Myocyte (in vitro differentiated cells): ENCODE results near the gene ECHS1. TPM values are rescaled to one million over a fixed set of nuclear protein-coding genes. Genes with fewer than 3 reads are reported as not detected.
"Not testable (repeated sequence)": the region's sequence is repeated elsewhere in the genome, so short reads cannot be mapped to it uniquely, and the experiment has no call there.

Experiments used
- DNase-seq: peaks from one replicate; pipeline ENCODE4 v3.0.0-alpha.2; 2012; ENCODE audit warnings: low read depth
- polyA plus RNA-seq: library from polyadenylated mRNA; unstranded; fragments of >200 nt; gene quantifications from one replicate; pipeline ENCODE4 v1.2.1, GENCODE V29; 2012; ENCODE audit warnings: missing spikeins
- total RNA-seq: library from RNA; depleted of rRNA; stranded (reverse); fragments of >200 nt; gene quantifications from 2 replicates; pipeline ENCODE4 v1.2.3, GENCODE V29; 2014

The ECHS1 gene
- total RNA-seq, result 324 and 382 TPM in 2 replicates
- polyA plus RNA-seq, result 189 TPM

- DNase-seq, result peak; percentile 95
Observed at GRCh38 chr10:133373174-133374090, at the start of gene ECHS1. TSS of gene ECHS1 (minus strand) at chr10:133373354. CDS start at chr10:133373333, 21 bp downstream.

DNA sequence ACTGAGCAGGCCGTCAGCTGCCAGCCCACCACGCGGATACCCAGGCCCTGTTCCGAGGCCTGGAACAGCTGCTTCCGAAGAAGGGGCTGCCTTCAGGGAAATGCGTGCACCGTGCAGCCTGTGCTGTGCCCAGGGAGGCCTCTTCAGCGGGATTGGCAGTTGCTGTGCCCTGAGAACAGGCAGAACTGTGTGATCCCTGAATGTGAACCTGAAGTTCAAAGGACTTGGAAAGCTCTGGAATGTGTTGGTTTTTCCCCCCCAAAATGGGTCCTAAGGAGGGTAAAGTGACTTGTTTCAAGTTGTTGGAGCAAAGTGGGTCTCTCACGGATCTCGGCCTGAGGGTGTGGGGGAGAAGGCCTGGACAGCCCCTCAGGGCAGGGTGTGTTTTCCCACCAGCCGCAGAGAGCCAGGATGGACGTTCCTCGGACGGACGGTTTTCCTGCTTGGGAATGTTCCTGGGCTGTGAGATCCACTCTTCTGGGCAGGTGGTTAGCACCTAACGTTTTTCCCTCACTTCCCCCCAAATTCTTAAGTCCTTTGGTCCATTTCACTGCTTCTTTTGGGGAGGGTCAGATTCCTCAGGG lies 49.2 kb upstream of the ECHS1 start:
- DNase-seq, result no peak

GRCh38 chr10:133421336-133422222 lies 48.4 kb upstream of the ECHS1 start:
- DNase-seq, result no peak

DNA sequence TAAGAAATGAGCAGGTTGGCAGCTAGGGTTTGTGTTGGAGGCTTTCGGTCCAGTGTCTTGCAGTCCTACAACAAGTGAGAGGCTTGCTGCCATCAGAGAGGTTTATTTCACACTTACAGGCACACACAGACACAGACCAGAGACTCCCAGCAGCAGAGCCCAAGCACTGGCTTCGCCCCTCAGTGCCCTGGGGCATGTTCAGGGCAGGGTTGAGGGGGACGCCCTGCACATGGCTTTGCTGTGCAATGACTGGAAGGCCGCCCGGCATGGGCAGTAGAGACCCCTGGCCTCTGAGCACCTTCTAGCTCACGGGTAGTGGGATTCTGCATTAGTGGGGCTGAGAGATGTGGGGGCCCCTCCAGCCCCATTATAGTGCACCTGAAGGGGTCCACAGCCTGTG lies 47.4 kb upstream of the ECHS1 start:
- DNase-seq, result no peak

GRCh38 chr10:133420028-133420427 lies 46.9 kb upstream of the ECHS1 start:
- DNase-seq, result no peak

DNA sequence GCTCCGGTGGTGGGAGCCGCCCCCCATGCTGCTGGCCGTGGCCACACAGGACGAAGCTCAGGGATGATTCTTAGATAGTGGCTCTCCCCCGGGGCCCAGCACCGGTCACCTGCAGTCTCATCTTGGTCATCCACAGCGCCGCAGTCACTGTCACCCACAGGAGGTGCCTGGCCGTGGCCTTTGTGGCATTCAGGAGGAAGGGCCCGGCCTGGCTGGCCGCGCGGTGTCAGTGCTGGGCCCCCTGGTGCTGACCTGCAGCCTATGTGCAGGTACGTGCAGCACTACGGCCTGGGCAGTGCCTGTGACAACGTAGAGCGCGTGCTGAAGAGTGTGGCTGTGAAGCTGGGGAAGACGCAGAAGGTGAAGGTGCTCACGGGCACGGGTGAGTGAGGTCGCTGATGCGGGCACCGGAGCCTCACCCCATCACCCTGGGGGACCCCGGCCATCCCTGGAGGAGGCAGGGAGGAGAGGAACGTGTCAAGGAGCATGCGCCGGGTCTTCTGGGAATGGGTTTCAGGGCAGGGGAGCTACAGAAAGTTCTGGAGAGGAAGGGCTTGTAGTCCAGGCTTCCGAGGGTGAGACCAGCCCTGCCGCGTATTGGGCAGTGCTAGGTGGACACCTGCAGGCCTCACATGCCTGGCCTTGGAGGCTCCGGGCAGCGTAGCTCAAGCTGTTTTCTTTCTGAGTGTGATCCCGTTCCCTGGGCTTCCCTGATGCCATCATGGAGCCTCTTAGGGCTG lies 46.2 kb upstream of the ECHS1 start:
- no peak for DNase-seq

- DNase-seq, result no peak
Observed at GRCh38 chr10:133418289-133418993, 45.3 kb upstream of the ECHS1 start.

DNA sequence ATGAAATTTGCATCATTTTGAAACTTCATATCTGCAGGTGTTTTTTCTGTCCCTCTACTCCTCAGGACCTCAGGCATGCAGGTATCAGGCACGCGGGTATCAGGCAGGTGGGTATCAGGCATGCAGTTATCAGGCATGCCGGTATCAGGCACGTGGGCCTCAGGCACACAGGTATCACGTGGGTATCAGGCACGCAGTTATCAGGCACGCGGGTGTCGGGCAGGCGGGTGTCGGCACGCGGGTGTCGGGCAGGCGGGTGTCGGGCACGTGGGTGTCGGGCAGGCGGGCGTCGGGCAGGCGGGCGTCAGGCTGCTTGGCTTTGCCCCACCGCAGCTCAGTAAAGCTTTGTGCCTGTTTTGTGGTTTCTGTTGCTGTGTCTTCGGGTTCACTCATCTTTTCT lies 42.6 kb upstream of the ECHS1 start:
- no peak for DNase-seq

GRCh38 chr10:133414401-133414800 lies 41.2 kb upstream of the ECHS1 start:
- DNase-seq, result not testable (repeated sequence)

- no peak for DNase-seq
Observed at GRCh38 chr10:133412381-133412711, 39.2 kb upstream of the ECHS1 start.

GRCh38 chr10:133411523-133412380 lies 38.6 kb upstream of the ECHS1 start:
- no peak for DNase-seq

- DNase-seq, result no peak
Observed at GRCh38 chr10:133405844-133406527, 32.8 kb upstream of the ECHS1 start.

DNA sequence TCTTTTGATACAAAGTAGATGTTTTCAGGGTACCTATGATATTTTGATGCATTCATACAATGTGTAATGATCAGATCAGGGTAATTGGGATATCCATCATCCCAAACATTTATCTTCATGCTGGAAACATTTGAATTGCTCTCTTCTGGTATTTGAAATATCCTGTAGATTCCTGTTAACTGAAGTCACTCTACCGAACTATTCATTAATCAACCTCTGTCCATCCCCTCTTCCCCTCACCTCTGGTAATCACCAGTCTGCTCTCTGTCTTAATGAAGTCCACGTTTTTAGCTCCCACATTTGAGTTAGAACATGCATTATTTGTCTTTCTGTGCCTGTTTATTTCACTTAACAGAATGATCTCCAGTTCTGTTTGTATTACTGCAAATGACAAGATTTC lies 32.1 kb upstream of the ECHS1 start:
- DNase-seq, result no peak

DNA sequence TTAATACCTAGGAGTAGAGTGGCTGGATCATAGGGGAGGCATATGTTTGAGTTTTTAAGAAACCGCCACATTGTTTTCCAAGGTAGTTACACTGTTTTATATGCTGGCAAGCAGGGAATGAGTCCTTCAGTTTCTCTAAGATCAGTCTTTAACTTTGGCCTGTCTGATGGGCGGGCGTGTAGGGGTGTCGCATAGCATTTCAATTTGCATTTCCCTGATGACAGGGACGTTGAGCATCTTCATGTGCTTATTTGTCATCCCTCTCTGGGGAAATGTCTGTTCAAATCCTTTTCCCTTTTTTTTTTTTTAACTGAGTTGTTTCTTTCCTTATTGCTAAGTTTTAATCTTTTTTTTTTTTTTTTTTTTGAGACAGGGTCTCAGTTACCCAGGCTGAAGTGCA lies 30.6 kb upstream of the ECHS1 start:
- DNase-seq, result no peak

DNA sequence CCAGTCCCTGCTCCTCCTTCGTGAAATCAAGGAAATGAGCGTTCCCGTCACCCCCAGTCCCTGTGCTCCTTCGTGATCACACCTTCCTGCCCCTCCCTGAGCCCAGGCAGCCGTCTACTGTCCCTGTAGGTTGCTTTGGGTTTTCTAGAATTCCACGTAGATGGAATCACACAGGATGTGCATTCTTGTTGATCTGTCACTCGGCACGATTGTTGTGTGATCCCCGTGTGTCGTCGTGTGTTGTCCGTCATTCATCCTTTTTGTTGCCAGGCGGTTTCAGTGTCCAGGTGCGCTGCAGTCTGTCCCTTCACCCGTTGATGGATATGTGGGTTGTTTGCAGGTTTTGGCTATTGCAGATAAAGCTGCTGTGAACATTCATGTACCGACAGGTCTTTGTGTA lies 30.2 kb upstream of the ECHS1 start:
- no peak for DNase-seq

DNA sequence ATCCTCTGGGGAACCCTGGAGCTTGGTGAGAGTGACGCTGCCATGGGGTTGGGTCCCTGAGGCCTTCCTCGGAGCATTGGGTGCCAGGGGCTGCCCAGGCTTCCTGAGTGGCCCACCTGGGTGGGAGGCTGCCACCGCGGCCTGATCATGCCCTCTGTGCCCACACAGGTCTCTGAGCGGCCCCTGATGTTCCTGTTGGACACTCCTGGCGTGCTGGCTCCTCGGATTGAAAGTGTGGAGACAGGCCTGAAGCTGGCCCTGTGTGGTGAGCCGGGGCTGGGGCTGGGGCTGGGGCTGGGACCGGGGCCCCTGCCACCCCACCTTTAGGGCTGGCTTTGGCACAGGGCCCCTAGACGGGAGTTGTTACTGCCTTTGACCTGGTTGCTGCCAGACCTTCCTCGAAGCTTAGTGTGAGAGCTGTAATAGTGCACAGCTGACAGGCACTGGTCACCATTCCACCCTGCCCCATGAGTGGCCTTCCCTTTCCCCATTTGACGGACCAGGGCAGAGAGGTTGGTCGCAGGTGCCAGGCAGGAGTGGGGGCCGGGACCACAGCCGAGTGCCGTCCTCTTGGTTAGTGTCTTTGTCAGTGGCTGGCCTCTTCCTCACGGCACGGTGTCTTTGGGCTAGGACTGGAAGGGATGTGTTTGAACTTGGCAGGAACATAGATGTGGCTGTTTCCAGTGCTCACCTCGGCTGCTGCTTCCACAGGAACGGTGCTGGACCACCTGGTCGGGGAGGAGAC lies 29.0 kb upstream of the ECHS1 start:
- DNase-seq, result no peak

DNA sequence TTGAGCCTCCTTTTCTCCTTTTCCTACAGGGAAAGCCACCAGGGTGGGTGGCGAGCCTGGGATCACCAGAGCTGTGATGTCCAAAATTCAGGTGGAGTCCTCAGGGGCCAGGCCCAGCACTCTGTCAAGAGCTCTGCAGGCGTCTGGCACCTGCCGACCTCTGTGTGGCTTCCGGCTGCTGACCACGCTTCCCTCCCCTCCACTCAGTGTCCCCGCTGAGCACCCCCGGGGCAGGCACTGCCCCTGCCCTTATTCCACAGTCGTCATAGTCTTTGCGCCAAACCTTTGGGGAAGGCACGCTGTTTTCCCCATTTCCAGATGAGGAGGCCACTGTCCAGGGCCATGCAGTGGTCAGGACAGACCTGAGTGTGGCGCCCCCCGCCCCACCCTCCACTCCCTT lies 28.3 kb upstream of the ECHS1 start:
- DNase-seq, result no peak
